Upper lobe of left lung (tissue), 4 donors: ENCODE measurements around the gene PTPRK.

ENCODE experiments used
- CTCF ChIP-seq, 6 experiments: fragments of 450-650 bp in 4 of 6; fragments of 200-600 bp in 2 of 6; sonication (generic) in 2 of 6; IDR thresholded peaks; one replicate each; pipeline ENCODE4 v1.5.1; 2016 to 2019; ENCODE audit warnings: antibody characterized with exemption in 6 of 6
- EP300 ChIP-seq, 4 donors: sonication (generic); formaldehyde crosslinking; IDR thresholded peaks; one replicate each; pipeline ENCODE4 v1.5.1; 2017; ENCODE audit warnings: antibody characterized with exemption in 4 of 4, control low read depth in 2 of 4

- TF ChIP-seq CTCF (IDR thresholded peaks at IDR 0.05) (no peak), EP300 (IDR thresholded peaks at IDR 0.05) (no peak)
These were observed 29.3 kb downstream of the PTPRK start for GRCh38 chr6:128491100-128491581.
